KOPT-K1 (cell line): ENCODE results near the gene SCN3A.

Experiments
- H3K27ac ChIP-seq: fragments of 200-600 bp; sonication (generic); 2 replicates; pipeline ENCODE4 v1.5.1; 2016; ENCODE audit warnings: antibody characterized with exemption, mild to moderate bottlenecking, low read depth, low read length; ENCODE audit not compliant: poor library complexity, severe bottlenecking
- H3K36me3 ChIP-seq: fragments of 200-600 bp; sonication (generic); 2 replicates; pipeline ENCODE4 v1.5.1; 2017; ENCODE audit warnings: antibody characterized with exemption, mild to moderate bottlenecking, low read length, moderate library complexity; ENCODE audit not compliant: insufficient read depth
- H3K9me3 ChIP-seq: fragments of 200-600 bp; sonication (generic); 2 replicates; pipeline ENCODE4 v1.5.1; 2017; ENCODE audit warnings: antibody characterized with exemption, low read length, mild to moderate bottlenecking; ENCODE audit not compliant: insufficient read depth, poor library complexity, severe bottlenecking

SCN3A gene

DNA sequence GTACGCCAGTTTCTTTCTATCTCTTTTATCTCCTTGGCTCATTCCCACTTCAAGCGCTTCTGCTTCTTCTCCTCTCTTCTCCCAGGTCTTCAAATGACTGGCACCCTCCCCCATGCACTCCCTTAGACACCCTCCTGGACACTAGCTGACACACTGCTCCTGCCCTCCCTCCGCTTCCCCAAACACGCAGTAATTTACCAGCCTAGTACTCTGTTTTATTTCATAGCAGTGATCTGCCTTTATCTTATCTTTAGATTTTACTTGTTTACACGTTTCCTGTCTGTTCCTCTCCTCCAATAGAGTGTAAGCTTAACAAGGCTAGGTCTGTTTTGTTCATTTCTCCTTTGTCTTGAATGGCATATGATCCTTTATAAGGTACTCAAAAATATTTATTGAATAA lies 93.9 kb downstream of the SCN3A start:
- Histone ChIP-seq H3K27ac (no peak overlapping the region), H3K36me3 (no peaks in the 10 kb centered on the region), H3K9me3 (no peaks in the 10 kb centered on the region)

DNA sequence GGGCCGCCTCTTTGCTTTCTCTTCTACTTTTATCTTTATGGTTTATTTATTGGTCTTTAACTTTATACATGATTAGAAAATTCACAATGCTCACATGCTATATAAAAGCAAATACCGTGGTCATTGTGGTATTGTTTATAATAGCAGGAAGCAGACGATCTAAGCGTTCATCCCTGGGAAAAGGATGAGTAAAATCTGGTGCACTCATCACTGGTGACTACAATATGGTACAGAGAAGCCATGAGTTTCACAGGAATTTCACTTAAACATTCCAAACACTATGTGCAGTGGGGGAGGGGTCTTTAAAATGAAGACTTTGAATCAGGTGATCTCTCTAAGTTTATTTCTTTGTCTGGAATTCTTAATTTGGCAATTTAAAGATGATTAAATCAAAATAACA lies 97.9 kb downstream of the SCN3A start:
- H3K9me3 ChIP-seq, result no peaks in the 10 kb centered on the region
- H3K27ac ChIP-seq, result no peak overlapping the region
- H3K36me3 ChIP-seq, result no peaks in the 10 kb centered on the region

DNA sequence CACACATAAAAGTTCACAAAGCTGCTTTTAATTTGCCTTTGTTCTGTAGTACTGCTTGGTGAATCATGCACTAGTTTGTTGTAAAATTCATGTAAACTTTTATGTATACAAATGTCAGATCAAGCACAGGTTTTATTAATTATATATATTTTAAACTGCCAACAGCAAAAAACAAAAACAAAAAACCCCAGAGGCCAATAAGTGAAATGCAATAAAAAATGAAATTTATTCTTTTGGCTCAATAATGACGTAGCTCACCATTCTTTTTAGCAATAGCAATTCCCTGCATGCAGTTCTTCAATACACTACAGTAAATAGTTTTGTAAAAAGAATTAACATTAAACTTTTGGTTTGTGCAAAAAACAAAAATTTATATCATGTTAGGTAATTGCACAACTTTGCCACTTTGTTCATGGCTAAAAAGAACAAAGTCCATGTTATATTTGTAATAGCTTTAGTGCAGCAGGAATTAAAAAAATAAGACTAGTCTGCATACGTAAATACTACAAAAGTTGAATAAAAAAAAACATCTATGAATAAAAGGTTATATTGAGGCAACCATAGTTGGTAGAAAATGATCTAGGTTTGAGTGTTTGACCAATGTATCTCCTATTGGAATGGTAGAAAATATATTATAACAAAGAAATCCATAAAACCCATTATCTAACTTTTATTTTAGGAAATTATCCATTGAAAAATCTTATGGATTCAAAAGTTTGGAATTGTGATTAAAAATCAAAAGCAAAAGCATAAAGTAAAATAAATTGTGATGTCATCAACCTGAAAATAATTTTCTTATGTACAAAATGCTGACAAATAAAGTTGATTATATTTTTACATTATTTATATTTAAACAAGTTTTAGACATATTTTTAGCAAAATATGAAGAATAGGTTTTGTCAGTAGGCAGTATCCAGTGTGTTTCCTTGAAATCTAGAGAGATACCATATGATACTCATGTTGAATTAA lies 115.6 kb downstream of the SCN3A start:
- Histone ChIP-seq H3K9me3 (no peaks in the 10 kb centered on the region), H3K27ac (no peak overlapping the region), H3K36me3 (no peaks in the 10 kb centered on the region)

DNA sequence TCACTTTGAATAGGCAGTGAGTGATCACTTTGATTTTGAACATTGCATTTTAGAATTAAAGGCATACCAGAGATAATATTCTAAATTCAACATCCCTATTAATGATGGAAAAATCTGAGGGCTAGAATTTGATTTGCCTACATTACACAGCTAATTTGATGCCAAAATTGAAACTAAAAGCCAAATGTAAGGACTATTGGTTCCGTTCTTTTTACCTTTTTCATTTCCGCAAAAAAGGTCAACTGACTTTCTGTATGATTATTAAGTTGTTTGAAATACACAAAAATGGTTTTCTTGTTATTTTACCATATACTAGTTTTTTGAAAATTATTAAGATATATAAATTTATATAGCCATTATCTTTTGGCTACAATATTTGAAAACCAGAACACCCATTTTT lies 117.5 kb downstream of the SCN3A start:
- Histone ChIP-seq H3K27ac (no peak overlapping the region), H3K9me3 (peaks cover 9% of the 10 kb centered on the region), H3K36me3 (no peaks in the 10 kb centered on the region)

DNA sequence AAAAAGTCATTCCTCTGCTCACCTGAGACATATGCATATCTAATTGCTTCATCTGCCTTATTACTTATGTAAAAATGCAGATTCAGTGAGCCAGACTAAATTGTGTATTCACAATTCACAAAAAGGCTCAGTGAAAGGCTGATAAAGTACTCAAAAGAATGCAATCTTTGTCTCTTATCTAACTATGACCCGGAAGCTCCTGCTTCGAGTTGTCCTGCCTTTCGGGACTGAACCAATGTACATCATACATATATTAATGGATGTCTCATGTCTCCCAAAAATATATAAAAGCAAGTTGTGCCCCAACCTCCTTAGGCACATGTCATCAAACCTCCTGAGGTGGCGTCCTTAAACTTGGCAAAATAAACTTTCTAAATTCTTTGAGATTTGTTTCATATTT lies 120.5 kb downstream of the SCN3A start:
- H3K27ac ChIP-seq, result no peak overlapping the region
- peaks cover 9% of the 10 kb centered on the region for H3K9me3 ChIP-seq
- H3K36me3 ChIP-seq, result no peaks in the 10 kb centered on the region

DNA sequence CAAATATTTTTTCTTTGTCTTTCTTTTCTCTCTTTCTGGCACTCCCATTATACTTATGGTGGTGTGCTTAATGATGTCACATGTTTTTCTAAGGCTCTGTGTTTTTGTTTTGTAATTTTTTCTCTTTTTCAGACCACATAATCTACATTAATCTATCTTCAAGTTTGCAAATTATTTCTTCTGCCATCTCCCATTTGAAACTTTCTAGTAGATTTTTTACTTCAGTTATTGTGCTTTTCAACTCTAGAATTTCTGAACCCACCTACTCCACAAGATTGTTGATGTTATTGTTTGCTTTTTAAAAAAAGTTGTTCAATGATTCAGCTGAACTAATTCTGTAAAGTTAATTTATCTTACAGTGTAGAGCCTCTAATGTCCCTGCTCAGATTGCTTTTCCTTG lies 121.4 kb downstream of the SCN3A start:
- H3K27ac ChIP-seq, result no peak overlapping the region
- no peaks in the 10 kb centered on the region for H3K36me3 ChIP-seq
- H3K9me3 ChIP-seq, result peaks cover 9% of the 10 kb centered on the region

DNA sequence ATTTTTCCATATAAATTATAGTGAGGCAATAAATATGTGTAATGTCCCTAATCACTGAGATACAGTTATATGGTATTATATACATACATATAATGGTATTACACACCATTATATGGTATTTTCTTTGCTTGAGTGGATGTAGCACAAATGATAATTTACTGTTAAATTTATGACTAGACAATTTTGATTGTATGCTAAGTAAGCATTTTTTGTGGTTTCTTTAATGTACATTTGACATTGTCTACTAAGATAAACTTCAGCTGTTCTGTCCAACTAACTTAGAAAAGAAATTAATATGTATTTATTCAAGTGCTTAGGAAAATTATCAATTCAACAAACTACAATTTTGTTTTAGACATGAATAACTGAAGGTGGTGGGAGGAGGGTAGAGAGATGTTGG lies 122.6 kb downstream of the SCN3A start:
- no peak overlapping the region for H3K27ac ChIP-seq
- no peaks in the 10 kb centered on the region for H3K36me3 ChIP-seq
- peaks cover 9% of the 10 kb centered on the region for H3K9me3 ChIP-seq

DNA sequence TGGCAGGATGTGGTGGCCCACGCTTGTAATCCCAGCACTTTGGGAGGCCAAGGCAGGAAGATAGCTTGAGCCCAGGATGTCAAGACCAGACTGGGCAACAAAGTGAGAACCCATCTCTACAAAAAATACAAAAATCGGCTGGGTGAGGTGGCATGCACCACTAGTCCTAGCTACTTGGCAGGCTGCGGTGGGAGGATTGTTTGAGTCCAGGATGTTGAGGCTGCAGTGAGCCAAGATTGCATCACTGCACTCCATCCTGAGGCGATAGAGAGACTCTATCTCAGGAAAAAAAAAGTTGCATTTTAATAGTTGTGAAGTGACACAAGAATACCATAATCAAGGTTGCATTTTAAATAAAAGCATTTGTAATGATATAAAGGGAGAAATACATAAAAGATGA lies 124.4 kb downstream of the SCN3A start:
- Histone ChIP-seq H3K9me3 (peaks cover 23% of the 10 kb centered on the region), H3K27ac (no peak overlapping the region), H3K36me3 (no peaks in the 10 kb centered on the region)

DNA sequence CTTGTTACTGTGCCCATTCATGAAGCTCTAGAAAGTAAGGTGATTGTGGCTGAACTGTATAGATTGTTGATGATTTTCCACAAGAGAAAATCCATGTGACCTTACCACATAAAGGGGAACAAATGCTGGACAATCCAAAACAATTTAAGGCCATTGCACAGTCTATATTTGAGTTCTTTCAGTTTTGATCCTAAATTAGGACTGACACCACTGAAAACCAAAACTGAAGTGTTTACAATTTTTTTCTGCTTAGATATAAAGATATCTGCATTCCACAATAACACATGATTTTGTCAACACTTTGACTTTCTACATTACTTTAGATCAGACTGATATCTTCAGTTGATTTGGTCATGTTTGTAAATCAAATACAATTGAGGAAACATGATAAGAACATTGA lies 124.9 kb downstream of the SCN3A start:
- Histone ChIP-seq H3K9me3 (peaks cover 28% of the 10 kb centered on the region), H3K36me3 (no peaks in the 10 kb centered on the region), H3K27ac (no peak overlapping the region)

DNA sequence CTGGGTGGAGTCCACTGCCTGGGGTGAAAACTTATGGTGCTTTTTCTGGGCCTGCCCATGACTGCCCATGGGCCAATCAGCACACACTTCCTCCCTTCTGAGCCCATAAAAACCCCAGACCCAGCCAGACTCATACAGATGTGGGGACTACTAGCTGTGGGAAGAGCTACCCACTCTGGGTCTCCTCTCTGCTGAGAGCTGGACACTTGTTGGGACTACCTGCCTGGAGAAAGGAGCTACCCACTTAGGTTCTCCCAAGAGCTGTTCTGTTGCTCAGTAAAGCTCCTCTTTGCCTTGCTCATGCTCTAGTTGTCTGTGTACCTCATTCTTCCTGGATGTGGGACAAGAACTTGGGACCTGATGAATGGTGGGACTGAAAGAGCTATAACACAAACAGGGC lies 129.0 kb downstream of the SCN3A start:
- no peaks in the 10 kb centered on the region for H3K36me3 ChIP-seq
- H3K9me3 ChIP-seq, result peaks cover 26% of the 10 kb centered on the region
- H3K27ac ChIP-seq, result no peak overlapping the region

DNA sequence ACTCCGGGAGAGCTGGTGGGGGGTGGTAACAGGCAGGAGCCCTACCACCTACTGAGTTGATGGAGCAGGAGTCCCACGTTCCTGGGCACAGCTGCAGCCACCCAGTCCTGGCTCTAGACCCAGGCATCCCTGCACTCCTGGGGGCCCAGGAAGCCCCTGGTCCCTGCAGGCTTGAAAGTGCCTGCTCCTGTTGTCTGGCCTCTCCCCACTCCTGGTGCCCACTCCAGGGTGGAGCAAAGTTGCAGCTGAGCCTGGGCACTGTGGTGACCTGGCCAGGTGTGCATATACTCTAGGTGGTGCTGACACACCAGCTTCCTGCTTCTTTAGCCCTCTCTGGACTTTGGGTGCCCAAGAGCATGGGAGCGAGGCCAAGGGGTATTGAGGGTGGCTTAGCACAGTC lies 129.5 kb downstream of the SCN3A start:
- H3K9me3 ChIP-seq, result peaks cover 26% of the 10 kb centered on the region
- no peaks in the 10 kb centered on the region for H3K36me3 ChIP-seq
- H3K27ac ChIP-seq, result no peak overlapping the region

DNA sequence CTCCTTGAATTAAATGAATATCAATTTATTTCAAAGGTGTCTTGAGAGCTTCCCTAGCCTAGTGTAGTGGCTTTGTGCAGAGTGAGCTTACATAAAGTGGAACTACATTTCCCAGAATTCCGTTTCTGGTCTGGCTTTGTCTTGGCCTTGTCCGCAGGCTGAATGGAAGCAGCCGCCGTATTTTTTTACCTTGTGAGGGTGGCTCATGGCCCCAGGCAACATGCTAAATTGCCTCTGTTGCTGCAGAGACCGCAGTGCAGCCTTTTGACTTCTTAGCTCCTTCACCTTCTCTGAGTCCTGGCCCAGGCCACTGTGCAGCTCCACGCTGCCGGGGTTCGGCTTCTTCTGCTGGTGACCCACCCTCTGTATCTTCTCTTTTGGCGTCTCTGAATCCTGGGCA lies 133.8 kb downstream of the SCN3A start:
- Histone ChIP-seq H3K9me3 (peaks cover 18% of the 10 kb centered on the region), H3K27ac (no peak overlapping the region), H3K36me3 (no peaks in the 10 kb centered on the region)

DNA sequence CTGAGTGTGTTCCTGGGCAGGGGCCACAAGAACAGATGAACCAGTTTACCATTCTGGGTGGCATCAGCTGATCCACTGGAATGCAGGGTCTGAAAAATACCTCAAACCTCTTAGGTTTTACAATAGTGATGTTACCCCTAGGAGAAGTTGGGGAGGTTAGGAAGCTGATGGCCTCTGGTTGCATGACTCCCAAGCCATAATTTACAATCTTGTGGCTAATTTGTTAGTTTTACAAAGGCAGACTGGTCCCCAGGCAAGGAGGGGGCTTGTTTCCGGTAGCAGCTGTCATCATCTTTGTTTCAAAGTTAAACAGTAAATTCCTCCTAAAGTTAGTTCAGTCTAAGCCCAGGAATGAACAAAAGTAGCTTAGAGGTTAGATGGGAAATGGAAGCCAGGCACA lies 134.7 kb downstream of the SCN3A start:
- Histone ChIP-seq H3K27ac (no peak overlapping the region), H3K9me3 (peaks cover 9% of the 10 kb centered on the region), H3K36me3 (no peaks in the 10 kb centered on the region)

DNA sequence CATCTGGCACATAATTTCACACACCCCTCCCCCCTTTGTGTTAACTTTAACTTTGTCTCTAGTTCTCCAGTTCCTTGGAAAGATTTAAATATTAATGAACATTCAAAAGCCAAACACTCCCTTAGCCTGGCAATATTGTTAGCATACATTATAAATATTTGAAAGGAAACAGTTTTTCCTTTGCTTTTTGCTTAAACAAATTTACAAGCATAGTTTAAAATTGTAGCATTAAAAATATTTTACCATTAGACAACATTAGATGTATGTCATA lies 135.4 kb downstream of the SCN3A start:
- H3K9me3 ChIP-seq, result peaks cover 1% of the 10 kb centered on the region
- H3K27ac ChIP-seq, result no peak overlapping the region
- H3K36me3 ChIP-seq, result no peaks in the 10 kb centered on the region

DNA sequence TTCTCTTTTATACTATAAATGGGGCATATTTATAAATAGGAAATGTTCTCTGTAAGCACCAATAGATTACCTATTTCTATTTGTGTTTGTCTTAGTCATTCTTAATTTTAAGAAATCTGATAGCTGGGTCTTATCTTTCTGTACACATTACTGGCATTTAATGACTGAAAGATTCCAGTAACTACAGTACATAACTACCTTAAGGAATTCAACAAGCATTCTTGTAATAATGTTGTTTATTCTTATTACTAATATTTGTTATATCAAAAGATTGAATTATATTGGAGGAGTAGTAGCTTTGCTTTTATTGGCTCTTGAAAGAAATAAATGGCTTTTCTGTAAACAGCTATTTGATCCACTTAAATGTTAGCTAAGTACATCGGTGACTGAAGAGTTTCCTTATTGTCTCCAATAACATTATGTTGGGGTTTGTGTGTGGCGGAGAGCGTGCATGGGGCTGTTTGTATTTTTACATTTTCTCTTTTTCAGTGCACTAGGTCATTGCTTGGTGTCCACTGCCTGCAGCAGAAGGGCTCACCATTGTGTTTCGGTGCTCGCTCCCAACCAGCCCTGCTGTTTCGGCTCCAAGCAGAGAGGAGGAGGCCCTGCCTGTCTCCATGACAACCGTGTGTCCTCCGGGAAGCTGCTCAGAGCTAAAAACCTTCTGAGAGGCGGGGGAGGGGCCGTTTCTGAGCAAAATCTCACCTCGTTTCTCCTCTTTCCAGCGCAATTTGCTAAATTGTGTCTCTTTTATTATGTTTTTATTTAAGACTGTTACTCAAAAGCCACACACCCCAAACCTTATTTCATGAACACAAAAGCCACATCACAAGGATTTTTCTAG lies 136.0 kb downstream of the SCN3A start:
- Histone ChIP-seq H3K36me3 (no peaks in the 10 kb centered on the region), H3K9me3 (no peaks in the 10 kb centered on the region), H3K27ac (no peak overlapping the region)

DNA sequence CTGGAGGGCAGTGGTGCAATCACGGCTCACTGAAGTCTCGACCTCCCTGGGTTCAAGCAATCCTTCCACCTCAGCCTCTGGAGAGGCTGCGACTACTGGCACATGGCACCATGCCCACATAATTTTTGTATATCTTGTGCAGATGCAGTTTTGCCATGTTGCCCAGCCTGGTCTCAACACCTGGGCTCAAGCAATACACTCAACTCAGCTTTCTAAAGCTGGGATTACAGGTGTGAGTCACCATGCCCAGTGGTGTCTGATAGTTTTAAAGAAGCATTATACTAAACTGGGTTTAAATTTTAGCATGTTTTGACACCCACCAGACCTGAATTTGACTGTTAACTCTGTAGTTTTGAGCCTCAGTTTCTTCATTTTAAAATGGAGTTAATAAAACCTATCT lies 139.1 kb downstream of the SCN3A start:
- Histone ChIP-seq H3K36me3 (no peaks in the 10 kb centered on the region), H3K9me3 (no peaks in the 10 kb centered on the region), H3K27ac (no peak overlapping the region)
